HepG2 (cell line): ENCODE data around the gene SYMPK. TPM values are rescaled to one million over a fixed set of nuclear protein-coding genes. Genes with fewer than 3 reads are reported as not detected.

Experiments
- ATF7 ChIP-seq, 2 experiments: fragments of 450-650 bp in 1 of 2; sonication (generic) in 1 of 2; formaldehyde crosslinking in 1 of 2; IDR thresholded peaks; 2 replicates each; pipeline versions ENCODE4 v1.4.0 to v1.6.1; 2016 to 2020; ENCODE audit warnings: antibody characterized with exemption in 1 of 2, mild to moderate bottlenecking in 1 of 2, missing genetic modification reagents in 1 of 2
- CBX2 ChIP-seq, 2 experiments: fragments of 200-600 bp in 1 of 2; sonication (generic); formaldehyde crosslinking in 1 of 2; IDR thresholded peaks; 2 replicates each; pipeline versions ENCODE4 v1.7.0 to v1.8.1; 2018 to 2022; ENCODE audit warnings: low read depth in 2 of 2, low read length in 1 of 2, mild to moderate bottlenecking in 1 of 2, missing genetic modification reagents in 1 of 2
- DMAP1 ChIP-seq: IDR thresholded peaks from 2 replicates; pipeline ENCODE4 v1.6.1; 2016
- HDAC2 ChIP-seq: sonication (generic); formaldehyde crosslinking; IDR thresholded peaks from 2 replicates; pipeline ENCODE4 v1.4.0; 2020; ENCODE audit warnings: missing genetic modification reagents
- IRX3 ChIP-seq: sonication (generic); formaldehyde crosslinking; IDR thresholded peaks from 2 replicates; pipeline ENCODE4 v1.8.1; 2023; ENCODE audit warnings: mild to moderate bottlenecking, low read depth, missing genetic modification reagents, borderline replicate concordance
- MBD4 ChIP-seq: IDR thresholded peaks from 2 replicates; pipeline ENCODE4 v1.6.1; 2012; ENCODE audit warnings: low read length, inconsistent platforms, borderline replicate concordance
- SAP130 ChIP-seq: IDR thresholded peaks from 2 replicates; pipeline ENCODE4 v1.6.1; 2016; ENCODE audit warnings: low read depth
- SIX4 ChIP-seq: sonication (generic); formaldehyde crosslinking; IDR thresholded peaks from 2 replicates; pipeline ENCODE4 v1.4.0; 2020; ENCODE audit warnings: missing genetic modification reagents
- SMAD3 ChIP-seq: sonication (generic); formaldehyde crosslinking; IDR thresholded peaks from 2 replicates; pipeline ENCODE4 v1.4.0; 2020; ENCODE audit warnings: missing genetic modification reagents
- SMARCC2 ChIP-seq: fragments of 450-650 bp; IDR thresholded peaks from 2 replicates; pipeline ENCODE4 v1.6.1; 2017; ENCODE audit warnings: antibody characterized with exemption, mild to moderate bottlenecking
- SMC3 ChIP-seq: IDR thresholded peaks from 2 replicates; pipeline ENCODE4 v1.6.1; 2011; ENCODE audit warnings: low read length, improper control_type of control experiment
- SNAPC2 ChIP-seq: sonication (generic); formaldehyde crosslinking; IDR thresholded peaks from 2 replicates; pipeline ENCODE4 v1.8.1; 2022; ENCODE audit warnings: mild to moderate bottlenecking, missing genetic modification reagents
- SRF ChIP-seq: IDR thresholded peaks from 2 replicates; pipeline ENCODE4 v1.6.1; 2011; ENCODE audit warnings: mild to moderate bottlenecking, low read depth, low read length, moderate library complexity
- TOE1 ChIP-seq: sonication (generic); formaldehyde crosslinking; IDR thresholded peaks from 2 replicates; pipeline ENCODE4 v1.4.0; 2020; ENCODE audit warnings: mild to moderate bottlenecking, missing genetic modification reagents
- ZFP82 ChIP-seq: sonication (generic); formaldehyde crosslinking; IDR thresholded peaks from 2 replicates; pipeline ENCODE4 v1.5.1; 2020; ENCODE audit warnings: mild to moderate bottlenecking, missing genetic modification reagents, borderline replicate concordance
- ZKSCAN5 ChIP-seq: sonication (generic); formaldehyde crosslinking; IDR thresholded peaks from 2 replicates; pipeline ENCODE4 v1.5.1; 2020; ENCODE audit warnings: mild to moderate bottlenecking, missing genetic modification reagents
- ZNF234 ChIP-seq: sonication (generic); formaldehyde crosslinking; conservative IDR thresholded peaks from 2 replicates; pipeline ENCODE4 v1.5.1; 2020; ENCODE audit warnings: mild to moderate bottlenecking, missing genetic modification reagents
- ZNF570 ChIP-seq: sonication (generic); formaldehyde crosslinking; IDR thresholded peaks from 2 replicates; pipeline ENCODE4 v1.4.0; 2020; ENCODE audit warnings: mild to moderate bottlenecking, missing genetic modification reagents, borderline replicate concordance
- ZNF577 ChIP-seq: sonication (generic); formaldehyde crosslinking; IDR thresholded peaks from 2 replicates; pipeline ENCODE4 v1.4.0; 2020; ENCODE audit warnings: mild to moderate bottlenecking, low read depth, missing genetic modification reagents, borderline replicate concordance
- ZNF788 ChIP-seq: sonication (generic); formaldehyde crosslinking; IDR thresholded peaks from 2 replicates; pipeline ENCODE4 v1.5.0; 2020; ENCODE audit warnings: mild to moderate bottlenecking, missing genetic modification reagents, borderline replicate concordance
- ZNF790 ChIP-seq: sonication (generic); formaldehyde crosslinking; IDR thresholded peaks from 2 replicates; pipeline ENCODE4 v1.8.0; 2022; ENCODE audit warnings: missing genetic modification reagents, mild to moderate bottlenecking, borderline replicate concordance
- polyA plus RNA-seq, 8 experiments: library from polyadenylated mRNA; depleted of rRNA in 3 of 8; stranded (reverse) in 7 of 8; unstranded in 1 of 8; fragments of >200 nt; fragmentation: Illumina TruSeq in 4 of 8; extraction: Trizol in 4 of 8; gene quantifications; 2 replicates each; pipeline versions ENCODE4 v1.2.1 to v1.2.3, GENCODE V29; 2011 to 2016; ENCODE audit warnings: low read depth in 4 of 8, missing spikeins in 1 of 8, mixed read lengths in 1 of 8; ENCODE audit not compliant: insufficient read depth in 1 of 8
- total RNA-seq, 5 experiments: library from RNA; depleted of rRNA; stranded (reverse); fragments of >200 nt; fragmentation: Illumina TruSeq; extraction: Trizol; gene quantifications; 2 replicates each; pipeline ENCODE4 v1.2.3, GENCODE V29; 2016; ENCODE audit warnings: low read depth in 1 of 5
- TF ChIP-seq, protein P1 (sequence below): fragments of 450-650 bp; IDR thresholded peaks from 2 replicates; pipeline ENCODE4 v1.6.1; 2017
- TF ChIP-seq, protein P2 (sequence below): sonication (generic); formaldehyde crosslinking; IDR thresholded peaks from 2 replicates; pipeline ENCODE4 v1.4.0; 2020; ENCODE audit warnings: missing genetic modification reagents
- TF ChIP-seq, protein P3 (sequence below): sonication (generic); formaldehyde crosslinking; IDR thresholded peaks from 2 replicates; pipeline ENCODE4 v1.4.0; 2020; ENCODE audit warnings: missing genetic modification reagents
- TF ChIP-seq, protein P4 (sequence below): IDR thresholded peaks from 2 replicates; pipeline ENCODE4 v1.6.1; 2016; ENCODE audit warnings: missing compliant biosample characterization, missing genetic modification reagents, borderline replicate concordance
- TF ChIP-seq, protein P5 (sequence below): sonication (generic); formaldehyde crosslinking; IDR thresholded peaks from 2 replicates; pipeline ENCODE4 v1.8.1; 2023; ENCODE audit warnings: missing genetic modification reagents, mild to moderate bottlenecking, borderline replicate concordance

SYMPK gene
- total and polyA plus RNA-seq, 2 of the 13 experiments (the other 11 are each of a cell fraction or from before 2014, with no cell fraction given), result 21.9 to 55.7 TPM

DNA sequence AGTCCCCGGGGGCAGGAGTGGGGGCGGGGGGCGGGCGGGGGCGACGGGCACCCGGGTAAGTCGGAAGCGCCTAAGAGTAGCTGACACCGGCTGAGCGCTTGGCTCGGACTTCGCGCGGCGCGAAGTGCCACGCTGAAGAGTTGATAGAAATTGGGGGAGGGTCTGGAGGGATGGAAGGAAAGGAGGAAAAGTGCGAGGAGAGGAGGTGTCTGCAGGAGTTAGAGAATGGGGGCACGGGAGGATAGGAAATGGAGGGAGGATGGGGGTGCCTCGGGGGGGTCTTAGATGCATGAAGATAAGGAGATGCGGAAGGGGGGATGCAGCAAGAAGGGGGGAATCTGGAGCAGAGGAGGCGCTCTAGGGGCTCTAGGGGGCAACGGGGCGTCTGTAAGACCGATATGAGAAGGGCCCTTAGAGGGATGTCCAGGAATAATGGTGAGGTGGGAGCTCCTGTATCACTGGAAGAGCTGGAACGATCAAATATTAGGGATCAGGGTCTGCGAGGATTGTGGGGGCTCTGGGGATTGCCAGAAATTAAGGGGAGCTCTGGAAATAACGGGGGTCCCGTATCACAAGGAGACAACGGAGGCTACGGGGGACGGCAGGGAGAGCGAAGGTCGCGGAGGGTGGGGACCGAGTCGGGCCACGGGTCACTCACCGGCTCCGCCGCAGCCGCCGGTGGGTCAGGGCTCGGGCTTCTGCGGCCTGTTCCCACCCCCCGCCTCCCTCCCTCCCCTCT is 39.1 kb upstream of the SYMPK start, which contains the start of gene MYPOP (continued):
- TF ChIP-seq SRF (no peak), CBX2 (IDR thresholded peaks at IDR 0.05; ENCODE audit: low read depth, low read length) (no peak), CBX2 (CRISPR knock-in tag; IDR thresholded peaks at IDR 0.05; ENCODE audit: low read depth) (no peak), ZNF577 (CRISPR knock-in tag) (no peak), SMC3 (no peak), TOE1 (CRISPR knock-in tag) (no peak), DMAP1 (CRISPR knock-in tag) (peak; percentile 37; the same call in 1 of the 2 replicates), SNAPC2 (CRISPR knock-in tag) (no peak), ZNF234 (CRISPR knock-in tag) (no peak), IRX3 (CRISPR knock-in tag) (no peak), HDAC2 (CRISPR knock-in tag) (no peak), SMARCC2 (no peak), ZKSCAN5 (CRISPR knock-in tag) (no peak), SAP130 (peak; percentile 17), SIX4 (CRISPR knock-in tag) (no peak), MBD4 (no peak), ATF7 (IDR thresholded peaks at IDR 0.05) (no peak), ATF7 (CRISPR knock-in tag; IDR thresholded peaks at IDR 0.05) (no peak), SMAD3 (CRISPR knock-in tag) (no peak), ZNF570 (CRISPR knock-in tag) (no peak), ZNF790 (CRISPR knock-in tag) (no peak), ZFP82 (0 out of 2 replicates have a peak, but pooled peaks have one; percentile 3), ZNF788 (CRISPR knock-in tag) (0 out of 2 replicates have a peak, but pooled peaks have one; percentile 23)
- TF ChIP-seq, protein P1, sequence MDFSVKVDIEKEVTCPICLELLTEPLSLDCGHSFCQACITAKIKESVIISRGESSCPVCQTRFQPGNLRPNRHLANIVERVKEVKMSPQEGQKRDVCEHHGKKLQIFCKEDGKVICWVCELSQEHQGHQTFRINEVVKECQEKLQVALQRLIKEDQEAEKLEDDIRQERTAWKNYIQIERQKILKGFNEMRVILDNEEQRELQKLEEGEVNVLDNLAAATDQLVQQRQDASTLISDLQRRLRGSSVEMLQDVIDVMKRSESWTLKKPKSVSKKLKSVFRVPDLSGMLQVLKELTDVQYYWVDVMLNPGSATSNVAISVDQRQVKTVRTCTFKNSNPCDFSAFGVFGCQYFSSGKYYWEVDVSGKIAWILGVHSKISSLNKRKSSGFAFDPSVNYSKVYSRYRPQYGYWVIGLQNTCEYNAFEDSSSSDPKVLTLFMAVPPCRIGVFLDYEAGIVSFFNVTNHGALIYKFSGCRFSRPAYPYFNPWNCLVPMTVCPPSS, result no peak
- TF ChIP-seq, protein P2, sequence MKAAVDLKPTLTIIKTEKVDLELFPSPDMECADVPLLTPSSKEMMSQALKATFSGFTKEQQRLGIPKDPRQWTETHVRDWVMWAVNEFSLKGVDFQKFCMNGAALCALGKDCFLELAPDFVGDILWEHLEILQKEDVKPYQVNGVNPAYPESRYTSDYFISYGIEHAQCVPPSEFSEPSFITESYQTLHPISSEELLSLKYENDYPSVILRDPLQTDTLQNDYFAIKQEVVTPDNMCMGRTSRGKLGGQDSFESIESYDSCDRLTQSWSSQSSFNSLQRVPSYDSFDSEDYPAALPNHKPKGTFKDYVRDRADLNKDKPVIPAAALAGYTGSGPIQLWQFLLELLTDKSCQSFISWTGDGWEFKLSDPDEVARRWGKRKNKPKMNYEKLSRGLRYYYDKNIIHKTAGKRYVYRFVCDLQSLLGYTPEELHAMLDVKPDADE, result no peak
- TF ChIP-seq, protein P3, sequence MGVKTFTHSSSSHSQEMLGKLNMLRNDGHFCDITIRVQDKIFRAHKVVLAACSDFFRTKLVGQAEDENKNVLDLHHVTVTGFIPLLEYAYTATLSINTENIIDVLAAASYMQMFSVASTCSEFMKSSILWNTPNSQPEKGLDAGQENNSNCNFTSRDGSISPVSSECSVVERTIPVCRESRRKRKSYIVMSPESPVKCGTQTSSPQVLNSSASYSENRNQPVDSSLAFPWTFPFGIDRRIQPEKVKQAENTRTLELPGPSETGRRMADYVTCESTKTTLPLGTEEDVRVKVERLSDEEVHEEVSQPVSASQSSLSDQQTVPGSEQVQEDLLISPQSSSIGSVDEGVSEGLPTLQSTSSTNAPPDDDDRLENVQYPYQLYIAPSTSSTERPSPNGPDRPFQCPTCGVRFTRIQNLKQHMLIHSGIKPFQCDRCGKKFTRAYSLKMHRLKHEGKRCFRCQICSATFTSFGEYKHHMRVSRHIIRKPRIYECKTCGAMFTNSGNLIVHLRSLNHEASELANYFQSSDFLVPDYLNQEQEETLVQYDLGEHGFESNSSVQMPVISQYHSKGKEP (CRISPR knock-in tag), result no peak
- TF ChIP-seq, protein P4, sequence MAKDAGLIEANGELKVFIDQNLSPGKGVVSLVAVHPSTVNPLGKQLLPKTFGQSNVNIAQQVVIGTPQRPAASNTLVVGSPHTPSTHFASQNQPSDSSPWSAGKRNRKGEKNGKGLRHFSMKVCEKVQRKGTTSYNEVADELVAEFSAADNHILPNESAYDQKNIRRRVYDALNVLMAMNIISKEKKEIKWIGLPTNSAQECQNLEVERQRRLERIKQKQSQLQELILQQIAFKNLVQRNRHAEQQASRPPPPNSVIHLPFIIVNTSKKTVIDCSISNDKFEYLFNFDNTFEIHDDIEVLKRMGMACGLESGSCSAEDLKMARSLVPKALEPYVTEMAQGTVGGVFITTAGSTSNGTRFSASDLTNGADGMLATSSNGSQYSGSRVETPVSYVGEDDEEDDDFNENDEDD (CRISPR knock-in tag), result no peak
- TF ChIP-seq, protein P5, sequence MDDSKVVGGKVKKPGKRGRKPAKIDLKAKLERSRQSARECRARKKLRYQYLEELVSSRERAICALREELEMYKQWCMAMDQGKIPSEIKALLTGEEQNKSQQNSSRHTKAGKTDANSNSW (CRISPR knock-in tag), result no peak
